H1 (cell line): ENCODE data around the gene MITF. TPM values are rescaled to one million over a fixed set of nuclear protein-coding genes. Genes with fewer than 3 reads are reported as not detected.

ENCODE experiments used
- CTCF ChIA-PET: fragments of 300-600 bp; sonication (Branson Sonifier 250); formaldehyde crosslinking; loops from one replicate; lab custom pipeline; 2021; ENCODE audit not compliant: partially characterized antibody; lab: Charles Lee
- POLR2A ChIA-PET: fragments of 300-600 bp; sonication (Branson Sonifier 250); formaldehyde crosslinking; loops from one replicate; lab custom pipeline; 2021; ENCODE audit warnings: inconsistent platforms; ENCODE audit not compliant: partially characterized antibody; lab: Charles Lee
- DNase-seq, 2 experiments: peaks; one replicate each; pipeline versions ENCODE4 v3.0.0 to v3.0.0-alpha.2; 2010 to 2022; ENCODE audit warnings: low spot score in 2 of 2, low read depth in 1 of 2, mixed read lengths in 1 of 2
- FAIRE-seq: peaks from 2 replicates; lab custom pipeline; 2011; peaks lifted over from hg19 to GRCh38; lab: Jason Lieb, UNC
- H2AFZ ChIP-seq: 2 replicates; pipeline ENCODE4 v1.8.1; 2012; ENCODE audit warnings: low read length, inconsistent platforms
- H2AK5ac ChIP-seq: 2 replicates; pipeline ENCODE4 v1.6.1; 2013; ENCODE audit warnings: low read depth, low read length
- H2BK120ac ChIP-seq: replicated peaks from 2 replicates; pipeline ENCODE3; 2013; ENCODE audit warnings: low read depth, low read length, inconsistent platforms
- H2BK12ac ChIP-seq: 2 replicates; pipeline ENCODE4 v1.6.1; 2013; ENCODE audit warnings: low read depth, low read length
- H2BK15ac ChIP-seq: 2 replicates; pipeline ENCODE4 v1.6.1; 2013; ENCODE audit warnings: low read length
- H2BK20ac ChIP-seq: 2 replicates; pipeline ENCODE4 v1.6.1; 2013; ENCODE audit warnings: low read length
- H2BK5ac ChIP-seq: 2 replicates; pipeline ENCODE4 v1.6.1; 2013; ENCODE audit warnings: low read depth, low read length
- H3K14ac ChIP-seq: 2 replicates; pipeline ENCODE4 v1.6.1; 2013; ENCODE audit warnings: inconsistent platforms; ENCODE audit not compliant: insufficient read length
- H3K18ac ChIP-seq: 2 replicates; pipeline ENCODE4 v1.6.1; 2013; ENCODE audit warnings: low read length; ENCODE audit errors: extremely low read depth
- H3K23ac ChIP-seq: 2 replicates; pipeline ENCODE4 v1.6.1; 2013; ENCODE audit warnings: inconsistent platforms; ENCODE audit not compliant: insufficient read length
- H3K23me2 ChIP-seq: 2 replicates; pipeline ENCODE4 v1.6.1; 2013; ENCODE audit warnings: low read depth, low read length
- H3K27ac ChIP-seq: 2 replicates; pipeline ENCODE4 v1.6.1; 2011; ENCODE audit warnings: low read depth, low read length, inconsistent platforms
- H3K27me3 ChIP-seq, 4 experiments: replicated peaks in 1 of 4; 1 replicate in 1 of 4; 2 replicates in 3 of 4; pipeline versions ENCODE4 v1.6.1 to v1.8.1; 2011 to 2013; ENCODE audit warnings: low read length in 3 of 4, mild to moderate bottlenecking in 3 of 4, inconsistent platforms in 2 of 4, mixed read lengths in 2 of 4, moderate library complexity in 1 of 4; ENCODE audit not compliant: control insufficient read depth in 3 of 4, insufficient read depth in 3 of 4; ENCODE audit errors: extremely low read depth in 1 of 4
- H3K36me3 ChIP-seq, 4 experiments: 2 replicates each; pipeline versions ENCODE4 v1.6.1 to v1.8.1; 2011 to 2013; ENCODE audit warnings: mild to moderate bottlenecking in 4 of 4, low read length in 3 of 4, moderate library complexity in 2 of 4, control low read depth in 1 of 4, inconsistent platforms in 1 of 4; ENCODE audit not compliant: insufficient read depth in 4 of 4, control insufficient read depth in 2 of 4
- H3K4ac ChIP-seq: replicated peaks from 2 replicates; pipeline ENCODE3; 2013; ENCODE audit warnings: low read length, low read depth, mixed read lengths, inconsistent platforms; ENCODE audit not compliant: insufficient read length
- H3K4me1 ChIP-seq, 4 experiments: replicated peaks in 1 of 4; 1 replicate in 1 of 4; 2 replicates in 3 of 4; pipeline versions ENCODE4 v1.6.1 to v1.8.1; 2011 to 2013; ENCODE audit warnings: low read length in 3 of 4, inconsistent platforms in 2 of 4, mixed read lengths in 1 of 4; ENCODE audit not compliant: insufficient read depth in 4 of 4, control insufficient read depth in 3 of 4
- H3K4me2 ChIP-seq, 2 experiments: 2 replicates each; pipeline versions ENCODE4 v1.6.1 to v1.8.1; 2011 to 2013; ENCODE audit warnings: low read depth in 2 of 2, low read length in 2 of 2, control low read depth in 1 of 2, inconsistent platforms in 1 of 2, mild to moderate bottlenecking in 1 of 2; ENCODE audit not compliant: insufficient read depth in 1 of 2
- H3K4me3 ChIP-seq, 4 experiments: fragments of 200-600, 300-600 bp in 1 of 4; sonication (generic), shearing (Covaris generic), sonication (Bioruptor Twin) in 1 of 4; 2 replicates each; pipeline versions ENCODE4 v1.5.1 to v1.8.1; 2011 to 2016; ENCODE audit warnings: low read length in 4 of 4, low read depth in 3 of 4, control low read depth in 2 of 4, inconsistent platforms in 2 of 4, mild to moderate bottlenecking in 2 of 4, mixed read lengths in 1 of 4, moderate library complexity in 1 of 4; ENCODE audit not compliant: insufficient read depth in 2 of 4; ENCODE audit errors: extremely low read depth in 1 of 4
- H3K56ac ChIP-seq: replicated peaks from 2 replicates; pipeline ENCODE3; 2013; ENCODE audit warnings: low read depth, mild to moderate bottlenecking, mixed read lengths, low read length, inconsistent platforms; ENCODE audit not compliant: insufficient read length
- H3K79me1 ChIP-seq: 2 replicates; pipeline ENCODE4 v1.6.1; 2013; ENCODE audit warnings: low read depth, low read length, control low read depth
- H3K79me2 ChIP-seq, 2 experiments: 2 replicates each; pipeline versions ENCODE4 v1.6.1 to v1.8.1; 2012 to 2013; ENCODE audit warnings: low read length in 2 of 2, mild to moderate bottlenecking in 2 of 2, inconsistent platforms in 1 of 2; ENCODE audit not compliant: insufficient read depth in 2 of 2, control insufficient read depth in 1 of 2
- H3K9ac ChIP-seq, 4 experiments: replicated peaks in 1 of 4; 1 replicate in 1 of 4; 2 replicates in 3 of 4; pipeline versions ENCODE4 v1.6.1 to v1.8.1; 2011 to 2013; ENCODE audit warnings: low read depth in 3 of 4, low read length in 3 of 4, control low read depth in 2 of 4, mild to moderate bottlenecking in 2 of 4, moderate library complexity in 2 of 4, inconsistent platforms in 1 of 4; ENCODE audit errors: extremely low read depth in 1 of 4
- H3K9me3 ChIP-seq, 2 experiments: 2 replicates each; pipeline versions ENCODE4 v1.6.1 to v1.8.1; 2012 to 2013; ENCODE audit warnings: mild to moderate bottlenecking in 2 of 2, moderate library complexity in 2 of 2, control low read depth in 1 of 2, inconsistent platforms in 1 of 2, low read depth in 1 of 2, low read length in 1 of 2, mixed read lengths in 1 of 2; ENCODE audit not compliant: insufficient read depth in 2 of 2
- H4K20me1 ChIP-seq, 2 experiments: replicated peaks in 1 of 2; 2 replicates each; pipeline versions ENCODE3 to v1.8.1; 2011 to 2013; ENCODE audit warnings: inconsistent platforms in 2 of 2, low read length in 2 of 2, mild to moderate bottlenecking in 1 of 2; ENCODE audit not compliant: insufficient read depth in 2 of 2, control insufficient read depth in 1 of 2
- H4K5ac ChIP-seq: 2 replicates; pipeline ENCODE4 v1.6.1; 2013; ENCODE audit warnings: low read length, low read depth, mixed read lengths, inconsistent platforms; ENCODE audit not compliant: insufficient read length
- H4K8ac ChIP-seq: 2 replicates; pipeline ENCODE4 v1.8.0; 2013; ENCODE audit warnings: mild to moderate bottlenecking, moderate library complexity, low read length, inconsistent platforms; ENCODE audit not compliant: insufficient read depth; ENCODE audit errors: extremely low read depth
- H4K91ac ChIP-seq: replicated peaks from 2 replicates; pipeline ENCODE3; 2013; ENCODE audit warnings: low read length, mixed read lengths, inconsistent platforms; ENCODE audit not compliant: insufficient read length
- ASH2L ChIP-seq: fragments of 200-600, 300-600 bp; sonication (generic); IDR thresholded peaks from one replicate; pipeline ENCODE4 v1.7.1; 2017; ENCODE audit warnings: low read length
- CBX8 ChIP-seq: fragments of 300-800, 300-1000 bp; sonication (generic); IDR thresholded peaks from 2 replicates; pipeline ENCODE4 v1.7.1; 2016; ENCODE audit warnings: low read depth, low read length, borderline replicate concordance
- CEBPB ChIP-seq: IDR thresholded peaks from 2 replicates; pipeline ENCODE4 v1.6.1; 2012; ENCODE audit warnings: low read depth, low read length
- FOSL1 ChIP-seq: IDR thresholded peaks from 2 replicates; pipeline ENCODE4 v1.6.1; 2011; ENCODE audit warnings: mild to moderate bottlenecking, low read depth, low read length, moderate library complexity; ENCODE audit not compliant: insufficient read depth
- GABPA ChIP-seq: IDR thresholded peaks from 2 replicates; pipeline ENCODE4 v1.6.1; 2011; ENCODE audit warnings: mild to moderate bottlenecking, low read length, moderate library complexity, borderline replicate concordance; ENCODE audit not compliant: insufficient read depth
- JUND ChIP-seq: IDR thresholded peaks from 2 replicates; pipeline ENCODE4 v1.6.1; 2011; ENCODE audit warnings: mild to moderate bottlenecking, improper control_type of control experiment, low read length
- RAD21 ChIP-seq, 2 experiments: IDR thresholded peaks in 1 of 2; conservative IDR thresholded peaks in 1 of 2; 2 replicates each; pipeline ENCODE4 v1.6.1; 2011; ENCODE audit warnings: low read depth in 2 of 2, low read length in 2 of 2, improper control_type of control experiment in 1 of 2, inconsistent platforms in 1 of 2, mild to moderate bottlenecking in 1 of 2, moderate library complexity in 1 of 2
- RBBP5 ChIP-seq: IDR thresholded peaks from 2 replicates; pipeline ENCODE4 v1.7.1; 2012; ENCODE audit warnings: low read depth, mild to moderate bottlenecking, inconsistent platforms, low read length, moderate library complexity, borderline replicate concordance
- RFX5 ChIP-seq: IDR thresholded peaks from 2 replicates; pipeline ENCODE4 v1.6.1; 2011; ENCODE audit warnings: low read depth, low read length, improper control_type of control experiment, borderline replicate concordance
- SAP30 ChIP-seq: fragments of 300-600 bp; sonication (generic); IDR thresholded peaks from 2 replicates; pipeline ENCODE4 v1.7.1; 2012; ENCODE audit warnings: low read length, moderate library complexity, mild to moderate bottlenecking, inconsistent platforms; ENCODE audit not compliant: insufficient read depth, insufficient replicate concordance
- SIRT6 ChIP-seq: IDR thresholded peaks from one replicate; pipeline ENCODE4 v1.7.1; 2012; ENCODE audit warnings: low read length, inconsistent platforms
- TAF7 ChIP-seq: optimal IDR thresholded peaks from 2 replicates; pipeline ENCODE3; 2011; ENCODE audit warnings: low read depth, mild to moderate bottlenecking, inconsistent platforms, low read length, moderate library complexity, borderline replicate concordance
- TEAD4 ChIP-seq: IDR thresholded peaks from 2 replicates; pipeline ENCODE4 v1.6.1; 2012; ENCODE audit warnings: low read depth, low read length, inconsistent platforms, mixed read lengths
- WGBS, 2 experiments: shearing (Covaris generic) in 1 of 2; methylation state at CpG; one replicate each; pipeline versions ENCODE4 v1.1.6 to v1.1.7; 2013 to 2015; ENCODE audit warnings: low lambda C conversion rate in 2 of 2, mixed read lengths in 2 of 2, inconsistent platforms in 1 of 2, low coverage in 1 of 2, missing lambda C conversion rate in 1 of 2; ENCODE audit not compliant: insufficient replicate concordance in 2 of 2, insufficient coverage in 1 of 2, insufficient read length in 1 of 2; ENCODE audit errors: extremely low coverage in 1 of 2, missing lambda C conversion rate in 1 of 2; 5-methylcytosine and 5-hydroxymethylcytosine counted together
- polyA plus RNA-seq, 7 experiments: library from polyadenylated mRNA; depleted of rRNA in 3 of 7; stranded (reverse) in 5 of 7; unstranded in 2 of 7; fragments of >200 nt in 5 of 7; fragments of 200-250 nt in 2 of 7; gene quantifications; 1 replicate in 5 of 7; 2 replicates in 1 of 7; 4 replicates in 1 of 7; pipeline versions ENCODE4 v1.2.1 to v1.2.3, GENCODE V29; 2011 to 2013; ENCODE audit warnings: missing spikeins in 2 of 7, mixed read lengths in 2 of 7
- total RNA-seq: library from RNA; stranded (reverse); fragmentation: NEBNext Ultra II Directional; extraction: Animal tissue kit (Norgen Biotek cat#: 25700); gene quantifications from 2 replicates; pipeline ENCODE4 v1.2.1, GENCODE V29; 2021

Gene MITF
- total and polyA plus RNA-seq, 2 of the 8 experiments (the other 6 are each of a cell fraction or from before 2014, with no cell fraction given) = 0.53 to 1.4 TPM

- no peaks in the 10 kb centered on the region for H3K23me2 ChIP-seq
Measured at GRCh38 chr3:69881051-69881450, 141.8 kb downstream of the MITF start.

More at GRCh38 chr3:69881051-69881450, 141.8 kb downstream of the MITF start:
- Histone ChIP-seq H3K18ac (no peak overlapping the region), H3K27me3 (no peaks in the 10 kb centered on the region), H4K8ac (no peak overlapping the region), H4K5ac (no peak overlapping the region), H2BK120ac (no peak overlapping the region), H3K4ac (no peak overlapping the region), H2AFZ (no peak overlapping the region), H4K20me1 (no peaks in the 10 kb centered on the region), H2AK5ac (no peak overlapping the region), H2BK20ac (no peak overlapping the region), H3K36me3 (no peaks in the 10 kb centered on the region), H3K23ac (no peak overlapping the region), H2BK12ac (no peak overlapping the region), H3K56ac (no peak overlapping the region), H3K9ac (no peak overlapping the region), H3K4me1 (no peaks in the 10 kb centered on the region), H2BK15ac (no peak overlapping the region), H3K9me3 (no peaks in the 10 kb centered on the region), H3K14ac (no peak overlapping the region), H3K4me3 (no peak overlapping the region), H4K91ac (no peak overlapping the region), H3K79me2 (no peaks in the 10 kb centered on the region), H3K79me1 (no peaks in the 10 kb centered on the region), H2BK5ac (no peak overlapping the region), H3K4me2 (no peak overlapping the region), H3K27ac (no peak overlapping the region)
- FAIRE-seq (no peak), DNase-seq (no peak)
- ChIA-PET CTCF (interaction anchor here (0.6 kb wide), 1 partner anchor 512 kb away, joined by 4 read pairs; no protein-coding TSS in a partner anchor), POLR2A (no interaction called here)
- TF ChIP-seq RBBP5 = no peak
- no peak for TF ChIP-seq CBX8
- TF ChIP-seq GABPA = no peak
- TF ChIP-seq FOSL1 = no peak
- TF ChIP-seq RAD21 (IDR thresholded peaks at IDR 0.05 in 1 of 2, conservative IDR thresholded peaks at IDR 0.05 in 1 of 2; ENCODE audit: low read depth in 2 of 2, low read length in 2 of 2) = no peak
- TF ChIP-seq ASH2L = no peak
- TF ChIP-seq JUND = no peak
- TF ChIP-seq TEAD4 = no peak
- no peak for TF ChIP-seq CEBPB
- TF ChIP-seq TAF7 = no peak
- no peak for TF ChIP-seq SAP30
- TF ChIP-seq RFX5 = no peak
- no peak for TF ChIP-seq SIRT6
- 88% methylated on average over 1 of the region's 1 CpG; no CpG with 5 or more reads in 1 of the 2 experiments for WGBS, 2 experiments
